DND-41 (cell line): Measurements from ENCODE around the gene ADM5.
A peak's percentile ranks its signal among the peaks of the same experiment; 100 is the strongest.

Source experiments
- ATAC-seq: fragments of 200-7000 bp; cut with Tn5 transposase; 3 replicates; pipeline ENCODE4 v1.9.1; 2021; ENCODE audit warnings: low read depth; ENCODE audit not compliant: insufficient read depth
- DNase-seq: peaks from one replicate; pipeline ENCODE4 v3.0.0-alpha.2; 2020
- H2AFZ ChIP-seq: 2 replicates; pipeline ENCODE4 v1.6.0; 2012; ENCODE audit warnings: low read depth, low read length
- H3K27ac ChIP-seq: 2 replicates; pipeline ENCODE4 v1.5.1; 2012; ENCODE audit warnings: low read length, inconsistent platforms
- H3K27me3 ChIP-seq: fragments of 200-600 bp; sonication (generic); 2 replicates; pipeline ENCODE4 v1.6.0; 2012; ENCODE audit warnings: low read length, mild to moderate bottlenecking, inconsistent platforms; ENCODE audit not compliant: insufficient read depth, poor library complexity
- H3K36me3 ChIP-seq: 2 replicates; pipeline ENCODE4 v1.5.1; 2012; ENCODE audit warnings: low read length, inconsistent platforms; ENCODE audit not compliant: insufficient read depth
- H3K4me1 ChIP-seq: 2 replicates; pipeline ENCODE4 v1.5.1; 2012; ENCODE audit warnings: mild to moderate bottlenecking, low read length; ENCODE audit not compliant: insufficient read depth
- H3K4me2 ChIP-seq: 2 replicates; pipeline ENCODE4 v1.6.0; 2012; ENCODE audit warnings: mild to moderate bottlenecking, moderate library complexity, low read length, inconsistent platforms; ENCODE audit not compliant: insufficient read depth
- H3K4me3 ChIP-seq, 2 experiments: fragments of 200-600 bp in 1 of 2; shearing (Covaris generic) in 1 of 2; 2 replicates each; pipeline ENCODE4 v1.5.1; 2012 to 2016; ENCODE audit warnings: inconsistent platforms in 2 of 2, low read length in 2 of 2, mild to moderate bottlenecking in 2 of 2, low read depth in 1 of 2, moderate library complexity in 1 of 2
- H3K79me2 ChIP-seq: 2 replicates; pipeline ENCODE4 v1.6.0; 2012; ENCODE audit warnings: low read length, inconsistent platforms; ENCODE audit not compliant: insufficient read depth
- H3K9ac ChIP-seq: 2 replicates; pipeline ENCODE4 v1.6.0; 2012; ENCODE audit warnings: low read depth, mild to moderate bottlenecking, inconsistent platforms, low read length, moderate library complexity
- H3K9me3 ChIP-seq: 2 replicates; pipeline ENCODE4 v1.5.1; 2012; ENCODE audit warnings: low read length, moderate library complexity, mild to moderate bottlenecking, inconsistent platforms; ENCODE audit not compliant: insufficient read depth, severe bottlenecking
- H4K20me1 ChIP-seq: 2 replicates; pipeline ENCODE4 v1.6.0; 2012; ENCODE audit warnings: low read length; ENCODE audit not compliant: insufficient read depth
- CTCF ChIP-seq: IDR thresholded peaks from 2 replicates; pipeline ENCODE4 v1.5.1; 2012; ENCODE audit warnings: borderline replicate concordance, low read length, moderate library complexity, mild to moderate bottlenecking; ENCODE audit not compliant: poor library complexity, severe bottlenecking; ENCODE audit errors: extremely low read depth
- EZH2 ChIP-seq: IDR thresholded peaks from 3 replicates; pipeline ENCODE4 v1.6.1; 2012; ENCODE audit warnings: borderline replicate concordance, low read depth, mild to moderate bottlenecking, moderate library complexity, low read length, inconsistent platforms; ENCODE audit not compliant: severe bottlenecking

The ADM5 gene

GRCh38 chr19:49667473-49667872 lies 21.9 kb upstream of the ADM5 start:
- peak overlapping the region; percentile 35; the same call in 1 of the 2 replicates for H3K27ac ChIP-seq

GRCh38 chr19:49669516-49669915 lies 19.9 kb upstream of the ADM5 start:
- ATAC-seq (no peak), DNase-seq (no peak)
- Histone ChIP-seq H3K27me3 (no peaks in the 10 kb centered on the region), H2AFZ (no peak overlapping the region), H3K79me2 (peaks cover 31% of the 10 kb centered on the region), H4K20me1 (peaks cover 14% of the 10 kb centered on the region), H3K36me3 (peaks cover 29% of the 10 kb centered on the region), H3K4me1 (peaks cover 17% of the 10 kb centered on the region), H3K9ac (no peak overlapping the region), H3K27ac (no peak overlapping the region), H3K9me3 (no peaks in the 10 kb centered on the region), H3K4me2 (no peak overlapping the region), H3K4me3 (no peak overlapping the region)
- no peak for TF ChIP-seq EZH2
- TF ChIP-seq CTCF, result no peak

More at GRCh38 chr19:49667473-49667872, 21.9 kb upstream of the ADM5 start:
- Histone ChIP-seq H3K27me3 (no peaks in the 10 kb centered on the region), H3K36me3 (peaks cover 39% of the 10 kb centered on the region), H4K20me1 (peaks cover 24% of the 10 kb centered on the region), H3K4me3 (peak overlapping the region in 1 of 2 experiments; percentile 81; a peak in 2 of 4 replicates), H3K79me2 (peaks cover 50% of the 10 kb centered on the region), H3K4me1 (peaks cover 35% of the 10 kb centered on the region), H2AFZ (no peak overlapping the region), H3K9me3 (no peaks in the 10 kb centered on the region), H3K9ac (peak overlapping the region; percentile 72; the same call in 1 of the 2 replicates), H3K4me2 (peak overlapping the region; percentile 94)
- DNase-seq (no peak), ATAC-seq (no peak)
- TF ChIP-seq EZH2 (no peak), CTCF (no peak)

- peaks cover 29% of the 10 kb centered on the region for H3K36me3 ChIP-seq
- H3K9ac ChIP-seq, result no peak overlapping the region
- no peak overlapping the region for H3K4me3 ChIP-seq
- ATAC-seq, result no peak
- H3K9me3 ChIP-seq, result no peaks in the 10 kb centered on the region
- no peak overlapping the region for H2AFZ ChIP-seq
- peaks cover 9% of the 10 kb centered on the region for H3K79me2 ChIP-seq
- H3K27ac ChIP-seq, result no peak overlapping the region
- DNase-seq, result peak; percentile 75
- peaks cover 12% of the 10 kb centered on the region for H3K4me1 ChIP-seq
- no peak overlapping the region for H3K4me2 ChIP-seq
- peaks cover 7% of the 10 kb centered on the region for H4K20me1 ChIP-seq
- H3K27me3 ChIP-seq, result no peaks in the 10 kb centered on the region
- no peak for TF ChIP-seq EZH2
- TF ChIP-seq CTCF, result peak; percentile 97
Measured at GRCh38 chr19:49672131-49672919, 17.1 kb upstream of the ADM5 start.
